ENCODE results near the gene ZFP1. TPM values are rescaled to one million over a fixed set of nuclear protein-coding genes. Genes with fewer than 3 reads are reported as not detected.

ZFP1 gene
- total RNA-seq, 6 experiments from 2014 or later = 10.1 to 13.0 (median 11.8) TPM

DNA sequence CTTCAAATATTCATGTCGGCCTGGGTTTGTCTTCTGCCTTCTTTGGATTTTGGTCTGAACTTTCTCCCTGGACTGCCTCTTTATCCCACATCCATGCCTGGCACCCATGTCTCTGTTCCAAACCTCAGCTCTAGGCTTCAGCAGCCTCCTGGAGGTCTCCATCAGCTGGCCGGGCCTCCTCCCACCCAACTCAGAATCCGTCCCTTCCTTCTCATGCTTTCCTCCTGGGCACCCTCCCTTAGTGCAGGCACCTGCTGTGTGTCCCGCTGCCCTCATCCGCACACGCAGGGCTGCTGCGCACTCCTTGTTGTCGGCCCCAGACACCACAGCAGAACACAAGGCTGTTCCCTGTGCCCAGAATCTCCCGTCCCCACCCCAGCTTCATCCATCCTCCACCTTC, 45.7 kb upstream of the ZFP1 start:
- peaks cover 12% of the 10 kb centered on the region for H3K4me1 Mint-ChIP-seq (ENCODE audit: low read depth)
- H3K27ac Mint-ChIP-seq = no peak overlapping the region

DNA sequence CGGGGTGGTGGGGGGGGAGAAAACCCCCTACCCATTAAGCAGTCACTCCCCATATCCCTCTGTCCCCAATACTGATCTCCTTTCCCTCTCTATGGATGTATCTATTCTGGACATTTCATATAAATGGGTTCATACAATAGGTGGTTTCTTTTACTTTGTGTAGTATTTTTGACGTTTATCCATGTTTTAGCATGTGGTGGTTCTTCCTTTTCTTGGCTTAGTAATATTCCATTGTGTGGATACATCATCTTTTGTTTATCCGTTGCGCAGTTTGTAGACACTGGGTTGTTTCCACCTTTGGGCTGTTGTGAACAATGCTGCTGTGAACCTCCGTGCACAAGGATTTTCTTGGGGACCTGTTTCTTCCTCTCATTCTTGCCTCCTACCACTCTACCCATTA, 44.3 kb upstream of the ZFP1 start:
- Mint-ChIP-seq H3K27me3 (ENCODE audit: insufficient read depth) (peaks cover 1% of the 10 kb centered on the region), H3K36me3 (ENCODE audit: low read depth) (peaks cover 7% of the 10 kb centered on the region; the same call in 1 of the 2 replicates), H3K4me3 (no peak overlapping the region), H3K9me3 (no peaks in the 10 kb centered on the region), H3K4me1 (ENCODE audit: low read depth) (peaks cover 23% of the 10 kb centered on the region), H3K27ac (no peak overlapping the region)
- TF ChIP-seq, protein P1, sequence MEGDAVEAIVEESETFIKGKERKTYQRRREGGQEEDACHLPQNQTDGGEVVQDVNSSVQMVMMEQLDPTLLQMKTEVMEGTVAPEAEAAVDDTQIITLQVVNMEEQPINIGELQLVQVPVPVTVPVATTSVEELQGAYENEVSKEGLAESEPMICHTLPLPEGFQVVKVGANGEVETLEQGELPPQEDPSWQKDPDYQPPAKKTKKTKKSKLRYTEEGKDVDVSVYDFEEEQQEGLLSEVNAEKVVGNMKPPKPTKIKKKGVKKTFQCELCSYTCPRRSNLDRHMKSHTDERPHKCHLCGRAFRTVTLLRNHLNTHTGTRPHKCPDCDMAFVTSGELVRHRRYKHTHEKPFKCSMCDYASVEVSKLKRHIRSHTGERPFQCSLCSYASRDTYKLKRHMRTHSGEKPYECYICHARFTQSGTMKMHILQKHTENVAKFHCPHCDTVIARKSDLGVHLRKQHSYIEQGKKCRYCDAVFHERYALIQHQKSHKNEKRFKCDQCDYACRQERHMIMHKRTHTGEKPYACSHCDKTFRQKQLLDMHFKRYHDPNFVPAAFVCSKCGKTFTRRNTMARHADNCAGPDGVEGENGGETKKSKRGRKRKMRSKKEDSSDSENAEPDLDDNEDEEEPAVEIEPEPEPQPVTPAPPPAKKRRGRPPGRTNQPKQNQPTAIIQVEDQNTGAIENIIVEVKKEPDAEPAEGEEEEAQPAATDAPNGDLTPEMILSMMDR (IDR thresholded peaks at IDR 0.05) = no peak
- DNase-seq = no peak

More for the DNA sequence above, 45.7 kb upstream of the ZFP1 start:
- H3K27me3 Mint-ChIP-seq (ENCODE audit: insufficient read depth) = peaks cover 1% of the 10 kb centered on the region
- DNase-seq = no peak
- H3K36me3 Mint-ChIP-seq (ENCODE audit: low read depth) = peaks cover 7% of the 10 kb centered on the region; the same call in 1 of the 2 replicates
- no peaks in the 10 kb centered on the region for H3K9me3 Mint-ChIP-seq
- no peak overlapping the region for H3K4me3 Mint-ChIP-seq
- TF ChIP-seq, protein P1 (IDR thresholded peaks at IDR 0.05) = no peak

DNA sequence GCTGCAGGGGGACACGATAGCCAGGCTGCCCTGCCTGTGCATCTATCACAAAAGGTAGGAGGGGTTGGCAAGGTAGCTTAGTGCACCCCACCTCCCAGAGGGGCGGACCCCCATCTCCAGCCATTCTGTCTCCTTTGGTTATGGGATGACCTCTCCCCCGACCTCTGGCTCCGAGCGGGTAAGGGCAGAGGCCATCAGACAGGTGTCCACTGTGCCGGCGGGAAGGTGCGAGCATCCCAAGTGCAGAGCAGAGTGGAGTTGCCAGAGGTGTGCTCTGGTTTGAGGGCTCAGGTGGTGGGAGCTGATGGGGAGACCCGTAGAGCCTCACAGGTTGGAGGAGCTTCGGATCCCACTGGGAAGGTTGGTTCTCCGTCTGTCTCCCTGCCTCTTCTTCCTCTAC, 43.5 kb upstream of the ZFP1 start:
- no peak for DNase-seq
- TF ChIP-seq, protein P1 (IDR thresholded peaks at IDR 0.05) = no peak
- Mint-ChIP-seq H3K27me3 (ENCODE audit: insufficient read depth) (peaks cover 1% of the 10 kb centered on the region), H3K36me3 (ENCODE audit: low read depth) (peaks cover 7% of the 10 kb centered on the region; the same call in 1 of the 2 replicates), H3K4me1 (ENCODE audit: low read depth) (peaks cover 32% of the 10 kb centered on the region), H3K9me3 (no peaks in the 10 kb centered on the region), H3K4me3 (no peak overlapping the region), H3K27ac (no peak overlapping the region)

DNA sequence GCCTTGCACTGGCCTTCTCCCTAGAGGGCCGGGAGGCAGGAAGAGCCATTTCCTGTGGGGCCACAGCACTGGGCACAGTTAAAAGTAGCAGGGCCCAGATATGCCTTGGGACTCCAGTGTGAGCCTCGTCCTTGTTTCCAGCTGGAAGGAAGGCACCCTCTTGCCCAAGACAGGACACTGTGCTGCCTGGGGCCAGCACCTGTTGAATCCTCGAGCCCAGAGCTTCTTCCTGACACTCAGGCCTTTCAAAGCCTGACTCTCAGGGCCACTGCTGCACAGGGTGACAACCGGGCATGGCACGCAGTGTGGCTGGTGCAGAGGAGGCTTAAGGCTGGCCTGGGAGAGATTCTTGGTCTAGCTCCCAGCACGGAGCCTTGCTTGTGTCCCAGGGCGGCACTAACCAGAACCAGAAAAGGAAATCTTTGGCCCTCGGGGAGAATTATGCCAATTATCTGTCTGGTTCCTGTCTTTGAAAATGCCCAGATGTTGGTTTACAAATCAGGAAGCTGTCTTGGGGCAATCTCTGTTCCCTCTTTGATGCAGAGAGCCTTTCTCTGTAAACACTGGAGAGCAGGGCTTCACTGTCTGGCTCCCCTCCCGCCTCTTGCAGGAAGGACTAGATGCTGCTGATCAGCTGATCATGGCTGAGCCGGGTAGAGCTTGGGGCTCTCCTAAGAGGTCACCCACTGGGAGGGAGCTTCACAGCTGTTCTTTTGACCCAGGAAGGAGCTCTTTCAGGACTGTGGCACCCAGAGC, 42.8 kb upstream of the ZFP1 start:
- DNase-seq = no peak
- peaks cover 38% of the 10 kb centered on the region for H3K4me1 Mint-ChIP-seq (ENCODE audit: low read depth)

DNA sequence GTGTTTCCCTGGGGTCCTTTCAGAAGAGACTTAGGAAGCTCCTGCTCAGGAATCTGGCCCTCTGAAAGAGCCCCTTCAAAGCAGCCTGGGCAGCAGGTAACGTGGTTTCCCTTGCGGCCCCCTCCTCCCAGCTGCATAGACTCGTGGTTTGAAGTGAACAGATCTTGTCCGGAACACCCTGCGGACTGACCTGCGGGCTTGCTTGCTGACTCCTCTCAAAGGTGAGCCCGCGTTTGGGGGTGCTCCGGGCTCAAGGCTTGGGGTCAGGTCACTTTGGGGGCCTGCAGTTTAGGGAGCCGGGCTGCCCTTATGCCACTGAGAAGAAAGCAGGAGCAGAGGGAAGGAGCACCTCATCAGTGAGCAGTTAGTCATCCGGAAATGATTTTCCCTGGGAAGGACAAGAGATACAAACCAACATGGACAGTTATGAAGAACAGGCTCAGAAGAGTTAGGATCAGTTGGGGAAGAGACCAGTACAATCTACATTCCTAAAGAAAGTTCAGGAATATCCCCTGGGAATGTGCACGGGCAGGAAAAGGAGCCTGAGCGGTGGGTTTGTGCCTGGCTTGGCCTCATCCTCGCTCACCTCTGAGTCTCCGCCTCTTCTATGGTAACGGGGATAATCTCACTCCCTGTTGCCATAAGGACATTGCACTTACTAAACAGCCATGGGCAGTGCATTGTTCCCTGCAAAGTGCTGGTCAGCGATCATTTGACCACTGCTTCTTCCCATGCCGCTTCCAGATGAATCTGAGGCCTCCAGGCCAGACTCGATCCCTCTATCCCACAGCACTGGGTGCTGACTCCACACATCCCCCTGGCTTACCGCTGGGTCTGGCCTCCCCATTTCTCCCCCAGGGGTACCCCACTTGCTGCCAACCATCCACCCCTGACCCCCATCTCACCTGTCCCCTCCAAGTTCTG, 41.7 kb upstream of the ZFP1 start:
- H3K4me3 Mint-ChIP-seq = no peak overlapping the region
- DNase-seq = no peak
- peaks cover 50% of the 10 kb centered on the region for H3K4me1 Mint-ChIP-seq (ENCODE audit: low read depth)

More for the DNA sequence above, 42.8 kb upstream of the ZFP1 start:
- TF ChIP-seq, protein P1 (IDR thresholded peaks at IDR 0.05) = no peak
- Mint-ChIP-seq H3K36me3 (ENCODE audit: low read depth) (peaks cover 7% of the 10 kb centered on the region; the same call in 1 of the 2 replicates), H3K4me3 (no peak overlapping the region), H3K27ac (no peak overlapping the region), H3K9me3 (no peaks in the 10 kb centered on the region), H3K27me3 (ENCODE audit: insufficient read depth) (peaks cover 1% of the 10 kb centered on the region; the same call in 1 of the 2 replicates)

More for the DNA sequence above, 41.7 kb upstream of the ZFP1 start:
- Mint-ChIP-seq H3K9me3 (no peaks in the 10 kb centered on the region), H3K36me3 (ENCODE audit: low read depth) (peaks cover 7% of the 10 kb centered on the region; the same call in 1 of the 2 replicates), H3K27me3 (ENCODE audit: insufficient read depth) (peaks cover 1% of the 10 kb centered on the region), H3K27ac (no peak overlapping the region)
- TF ChIP-seq, protein P1 (IDR thresholded peaks at IDR 0.05) = no peak

Data from HFFc6 (cell line).